A172 (cell line): ENCODE measurements around the gene SCP2D1. TPM values are rescaled to one million over a fixed set of nuclear protein-coding genes. Genes with fewer than 3 reads are reported as not detected.
"Not testable (repeated sequence)": the region's sequence is repeated elsewhere in the genome, so short reads cannot be mapped to it uniquely, and the experiment has no call there.

ENCODE experiments used
- DNase-seq: peaks from one replicate; pipeline ENCODE4 v3.0.0-alpha.2; 2015; ENCODE audit warnings: low spot score
- total RNA-seq: library from RNA; depleted of rRNA; stranded (reverse); fragments of >200 nt; shearing (Covaris generic); gene quantifications from 2 replicates; pipeline ENCODE4 v1.2.3, GENCODE V29; 2014; rRNA removed

Gene SCP2D1
- total RNA-seq, result not detected in 2 replicates

DNA sequence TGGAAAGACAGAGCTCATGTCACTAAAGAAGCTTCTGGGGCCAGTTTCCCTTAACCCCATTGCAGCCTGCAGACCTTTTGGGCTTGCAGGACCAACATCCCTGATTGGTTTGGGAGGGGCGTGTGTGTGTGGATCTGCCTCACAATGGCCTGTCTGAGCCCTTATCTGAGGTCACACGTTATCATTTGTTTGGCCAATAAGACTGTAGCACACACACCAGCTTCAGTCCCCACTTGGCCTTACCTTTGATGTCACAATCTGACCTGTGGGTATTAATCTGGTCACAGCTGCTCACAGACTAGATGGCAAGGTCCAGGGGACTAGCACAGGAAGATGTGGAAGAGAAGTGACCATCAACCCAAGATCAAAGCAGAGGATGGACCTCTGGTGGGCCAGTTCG, at the start of gene SCP2D1:
SCP2D1 (plus strand) TSS at position 301 of the 400 bp plus-strand sequence; CDS start at position 334, 33 bp downstream.
- DNase-seq, result no peak

DNA sequence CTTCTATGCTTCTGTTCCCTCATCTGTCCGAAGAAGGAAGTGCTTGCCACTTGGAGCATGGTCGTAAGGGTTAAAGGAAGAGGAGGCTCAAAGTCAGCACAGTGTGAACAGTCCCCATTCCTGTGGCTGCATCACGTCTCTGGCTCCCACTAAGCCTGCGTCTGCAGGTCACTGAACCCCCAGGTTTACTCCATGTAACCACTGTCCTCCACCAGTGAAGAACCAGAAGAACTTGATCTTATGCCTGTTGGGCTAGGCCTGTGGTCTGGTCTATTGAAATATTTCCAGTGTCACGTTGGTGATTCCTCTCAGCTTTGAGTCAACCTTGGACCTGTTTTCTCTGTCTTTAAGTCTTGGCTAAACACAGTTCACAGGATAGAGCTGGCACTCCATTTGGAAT, 45.9 kb upstream of the SCP2D1 start:
- no peak for DNase-seq

DNA sequence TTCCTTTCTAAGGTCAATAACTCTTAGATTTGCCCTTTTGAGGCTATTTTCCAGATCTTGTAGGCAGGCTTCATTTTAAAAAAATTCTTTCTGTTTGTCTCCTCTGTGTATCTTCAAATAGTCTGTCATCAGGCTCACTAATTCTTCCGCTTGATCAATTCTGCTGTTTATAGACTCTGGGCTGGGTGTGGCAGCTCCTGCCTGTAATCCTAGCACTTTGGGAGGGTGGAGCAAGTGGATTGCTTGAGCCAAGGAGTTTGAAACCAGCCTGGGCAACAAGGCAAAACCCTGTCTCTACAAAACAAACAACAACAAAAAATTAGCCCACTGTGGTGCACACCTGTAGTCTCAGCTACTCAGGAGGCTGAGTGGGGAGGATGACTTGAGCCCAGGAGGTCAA, 40.0 kb upstream of the SCP2D1 start:
- DNase-seq, result no peak

GRCh38 chr20:18774207-18774606, 39.4 kb upstream of the SCP2D1 start:
- DNase-seq, result no peak

- no peak for DNase-seq
These were observed 38.0 kb upstream of the SCP2D1 start for GRCh38 chr20:18775633-18776032.

DNA sequence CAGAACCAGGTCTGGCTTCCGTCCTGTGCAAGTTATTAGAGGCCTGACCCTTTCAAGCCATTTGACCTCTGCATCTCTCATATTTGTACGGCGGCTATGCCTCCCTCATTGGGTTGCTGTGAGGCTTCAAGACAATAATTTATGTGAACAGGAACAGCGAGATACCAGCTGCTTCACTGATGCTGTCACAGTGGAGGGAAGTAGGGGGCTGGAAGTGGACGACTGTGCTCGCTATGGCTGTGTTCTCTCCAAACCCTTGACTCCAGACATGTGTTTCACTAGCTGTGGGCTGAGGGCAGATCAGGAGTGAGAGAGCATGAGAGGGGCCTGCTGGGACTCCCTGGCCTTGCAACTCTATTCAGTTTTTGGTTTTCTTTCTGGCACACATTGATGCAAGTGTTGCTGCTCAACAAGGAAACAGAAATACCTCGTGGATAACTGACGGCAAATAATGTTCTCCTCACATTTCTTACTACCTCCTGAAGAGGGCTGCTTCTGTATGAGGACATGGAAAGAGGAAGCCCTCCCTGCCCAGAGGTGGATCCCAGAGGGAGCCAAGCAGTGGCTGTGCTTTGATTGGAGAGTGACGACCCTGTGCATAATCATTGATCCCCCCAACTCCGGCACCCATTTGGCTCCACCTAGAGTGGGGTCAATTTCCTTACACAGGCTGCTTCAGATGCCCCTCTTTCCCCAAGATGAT, 34.7 kb upstream of the SCP2D1 start:
- DNase-seq, result no peak

DNA sequence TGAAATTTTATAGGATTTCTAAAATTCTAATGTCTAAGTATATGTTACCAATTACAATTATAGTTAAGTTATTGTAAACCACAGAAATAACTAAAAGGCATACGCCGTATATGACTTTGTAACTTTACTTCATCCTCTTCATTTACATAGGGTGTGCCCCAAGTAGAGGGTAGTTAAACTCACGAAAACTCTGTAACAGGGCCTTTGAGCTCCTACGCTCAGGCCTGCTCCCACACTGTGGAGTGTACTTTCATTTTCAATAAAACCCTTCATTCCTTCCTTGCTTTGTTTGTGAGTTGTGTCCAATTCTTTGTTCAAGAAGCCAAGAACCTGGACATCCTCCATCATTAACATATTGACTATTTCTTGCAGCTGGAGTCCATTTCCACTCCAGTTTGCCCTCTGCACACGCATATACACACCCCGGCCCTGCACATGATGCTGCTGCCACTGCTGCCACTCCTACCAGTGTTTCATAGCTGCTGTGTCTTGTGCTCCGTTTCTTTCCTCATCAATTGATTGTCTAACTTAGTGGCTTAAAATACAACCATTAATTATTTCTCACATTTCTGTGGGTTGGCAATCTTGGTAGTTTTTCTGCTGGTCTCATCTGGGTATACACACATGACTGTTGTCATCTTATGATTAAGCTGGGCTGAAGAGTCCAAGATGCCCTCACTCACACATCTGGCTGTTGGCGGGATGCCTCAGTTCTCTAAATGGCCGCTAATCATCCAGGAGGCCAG, 33.0 kb upstream of the SCP2D1 start:
- DNase-seq, result no peak

DNA sequence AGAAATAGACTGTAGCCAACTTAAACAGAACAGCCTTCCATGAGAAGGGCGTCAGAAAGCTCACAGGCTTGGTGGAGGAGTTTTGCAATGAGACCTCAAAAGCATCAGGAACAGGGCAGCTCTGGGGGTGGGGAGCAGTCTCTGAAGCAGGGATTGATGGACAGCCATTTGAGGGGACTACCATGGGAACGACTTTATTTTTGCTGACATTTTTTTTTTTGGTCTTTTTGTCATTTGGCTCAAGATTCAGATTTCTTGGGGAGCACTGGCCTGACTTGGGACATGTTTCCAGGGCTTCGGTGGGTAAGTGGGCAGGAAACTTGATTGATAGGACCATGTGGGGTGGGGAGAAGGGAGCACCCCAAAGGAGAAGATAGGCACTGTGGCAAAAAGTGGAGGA, 32.1 kb upstream of the SCP2D1 start:
- DNase-seq, result no peak

DNA sequence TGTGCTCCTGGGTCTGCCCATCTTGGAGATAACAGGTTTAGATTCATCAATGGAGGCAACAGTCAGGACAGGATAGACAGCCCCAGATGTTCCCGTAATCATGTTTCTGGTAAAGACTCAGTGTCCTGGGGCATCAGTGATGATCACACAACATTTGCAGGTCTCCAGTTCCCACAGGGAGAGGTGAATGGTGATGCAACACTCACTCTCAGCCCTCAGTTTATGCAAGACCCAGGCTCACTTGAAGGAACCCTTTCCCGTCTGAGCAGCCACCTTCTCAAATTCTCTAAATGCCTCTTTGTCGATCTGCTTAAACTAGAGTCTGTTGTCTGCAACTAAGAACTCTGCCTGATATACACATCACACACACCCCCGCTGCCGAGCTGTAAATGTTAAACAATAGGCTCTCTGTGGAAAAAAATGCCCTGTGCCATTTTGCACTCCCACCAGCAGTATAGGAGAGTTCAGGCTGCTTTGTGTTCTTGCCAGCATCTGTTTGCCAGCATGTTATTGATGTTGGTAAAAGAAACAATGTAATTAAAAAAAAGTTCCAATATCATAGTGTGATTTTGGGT, 30.1 kb upstream of the SCP2D1 start:
- no peak for DNase-seq

DNA sequence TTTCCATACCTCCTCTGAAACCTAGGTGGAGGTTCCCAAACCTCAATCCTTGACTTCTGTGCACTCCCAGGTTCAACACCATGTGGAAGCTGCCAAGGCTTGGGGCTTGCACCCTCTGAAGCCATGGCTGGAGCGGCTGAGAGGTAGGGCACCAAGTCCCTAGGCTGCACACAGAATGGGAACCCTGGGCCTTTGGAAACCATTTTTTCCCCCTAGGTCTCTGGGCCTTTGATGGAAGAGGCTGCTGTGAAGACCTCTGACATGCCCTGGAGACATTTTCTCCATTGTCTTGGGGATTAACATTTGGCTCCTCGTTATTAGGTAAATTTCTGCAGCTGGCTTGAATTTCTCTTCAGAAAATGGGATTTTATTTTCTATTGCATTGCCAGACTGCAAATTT, 26.5 kb upstream of the SCP2D1 start:
- DNase-seq, result not testable (repeated sequence)

GRCh38 chr20:18788021-18788420, 25.6 kb upstream of the SCP2D1 start:
- DNase-seq, result no peak

- DNase-seq, result no peak
These were observed 22.8 kb upstream of the SCP2D1 start for GRCh38 chr20:18790787-18791186.

GRCh38 chr20:18793625-18794427, 19.8 kb upstream of the SCP2D1 start:
- DNase-seq, result peak; percentile 92

- DNase-seq, result no peak
These were observed 19.2 kb upstream of the SCP2D1 start for GRCh38 chr20:18794428-18794787.

GRCh38 chr20:18795366-18795765, 18.2 kb upstream of the SCP2D1 start:
- DNase-seq, result no peak

DNA sequence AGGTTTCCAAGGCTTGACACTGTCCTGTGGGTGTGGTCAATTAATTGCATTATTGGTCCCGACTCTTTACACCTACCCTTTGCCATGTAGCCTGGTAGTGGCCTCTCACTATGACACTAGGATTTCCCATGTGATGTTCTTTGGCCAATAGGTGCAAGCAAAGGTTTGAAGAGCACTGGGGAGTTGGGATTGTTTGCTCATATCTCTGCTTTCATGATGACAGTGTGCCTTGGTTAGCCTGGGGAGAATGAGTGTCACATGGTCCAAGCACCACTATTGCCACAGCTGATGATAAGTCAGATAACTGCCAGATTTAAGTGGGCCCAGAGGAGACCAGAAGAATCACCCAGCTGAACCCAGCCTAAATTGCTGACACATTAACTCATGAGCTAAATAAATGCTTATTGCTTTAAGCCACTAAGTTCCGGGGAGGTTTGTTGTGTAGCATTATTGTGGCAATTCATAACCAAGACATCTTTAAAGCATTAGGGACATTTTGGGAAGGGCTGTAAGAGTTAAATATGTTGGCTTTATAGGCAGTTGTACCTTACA, 17.2 kb upstream of the SCP2D1 start:
- DNase-seq, result no peak

DNA sequence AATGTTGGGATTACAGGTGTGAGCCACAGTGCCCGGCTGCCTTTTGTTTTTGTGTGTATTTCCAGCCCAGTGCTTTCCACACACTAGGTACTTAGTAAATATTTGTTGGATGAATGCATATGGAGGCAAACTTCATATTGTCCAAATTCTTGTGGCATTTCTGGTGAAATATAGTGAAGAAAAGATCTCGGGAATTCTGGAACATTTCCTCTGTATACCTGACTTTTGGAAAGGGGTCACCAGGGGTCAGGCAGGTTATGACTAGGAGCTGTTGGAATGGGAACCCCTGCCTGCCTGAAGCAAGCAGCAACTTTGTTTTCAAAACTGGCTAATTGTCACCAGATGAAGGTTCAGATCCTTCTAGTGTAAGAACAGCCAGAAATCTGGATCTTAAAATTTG, 12.1 kb upstream of the SCP2D1 start:
- DNase-seq, result no peak

DNA sequence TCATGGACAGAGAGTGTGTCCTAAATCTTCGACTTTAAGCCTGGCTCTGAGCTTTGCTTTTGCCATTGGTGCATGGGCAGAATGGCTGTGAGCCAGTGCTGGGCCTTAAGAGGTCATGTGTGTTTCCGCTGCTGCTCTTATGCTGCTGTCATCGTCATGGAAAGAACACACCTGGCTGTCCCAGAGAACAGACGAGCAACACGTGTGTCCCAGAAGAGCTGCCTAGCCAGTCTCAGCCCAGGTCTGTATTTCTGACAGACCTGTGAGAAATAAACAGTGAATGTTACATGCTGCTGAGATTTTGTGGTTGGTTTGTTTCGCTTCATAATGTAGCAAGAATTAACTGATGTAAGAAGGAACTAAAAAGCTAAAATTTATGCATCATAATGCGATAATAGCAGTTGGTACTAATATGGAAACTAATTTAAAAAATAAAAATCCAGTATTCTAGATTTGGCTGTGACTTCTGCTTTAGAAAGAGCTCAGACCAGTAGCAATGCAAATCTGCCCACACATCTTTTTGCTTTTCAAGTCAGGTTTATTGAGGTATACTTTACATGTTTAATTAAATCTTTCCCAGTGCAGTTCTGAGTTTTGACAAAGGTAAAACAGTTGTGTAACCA, 11.5 kb upstream of the SCP2D1 start:
- DNase-seq, result no peak

DNA sequence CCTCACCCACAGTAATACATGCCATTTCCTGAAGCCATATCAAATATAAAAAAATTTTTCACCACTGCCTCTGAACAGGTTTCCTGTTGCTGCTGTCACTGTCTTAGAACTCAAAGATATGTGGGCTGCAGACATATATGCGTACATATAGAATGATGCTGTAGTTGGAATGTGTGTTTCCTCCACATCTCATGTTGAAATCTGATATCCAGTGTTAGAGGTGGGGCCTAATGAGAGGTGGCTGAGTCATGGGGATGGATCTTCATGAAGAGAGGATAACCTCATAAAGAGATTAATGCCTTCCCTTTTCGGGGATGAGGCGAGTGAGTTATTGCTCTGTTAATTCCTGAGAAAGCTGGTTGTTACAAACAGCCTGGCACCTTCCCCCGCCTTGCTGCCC, 7.7 kb upstream of the SCP2D1 start:
- peak; percentile 69 for DNase-seq

- no peak for DNase-seq
These were observed 4.9 kb upstream of the SCP2D1 start for GRCh38 chr20:18808712-18809111.

DNA sequence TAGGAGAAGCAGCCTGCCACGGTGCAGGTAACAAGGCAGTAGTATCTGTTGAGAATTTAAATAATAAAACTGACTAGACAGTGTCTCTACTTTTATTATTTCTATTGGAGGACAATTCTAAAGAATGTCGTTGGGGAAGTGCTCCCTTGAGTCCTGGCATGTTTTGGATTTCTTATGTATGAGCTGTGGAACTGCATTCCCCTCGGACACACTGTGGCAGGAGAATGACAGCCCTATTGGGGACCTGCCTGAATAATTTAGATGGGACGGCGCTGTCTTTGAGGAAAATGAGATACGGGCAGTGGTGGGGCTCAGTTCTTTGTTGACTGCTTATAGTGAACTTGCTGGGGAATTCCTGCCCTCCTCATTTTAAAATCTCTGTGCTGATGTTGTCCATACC, 2.4 kb upstream of the SCP2D1 start:
- DNase-seq, result no peak

DNA sequence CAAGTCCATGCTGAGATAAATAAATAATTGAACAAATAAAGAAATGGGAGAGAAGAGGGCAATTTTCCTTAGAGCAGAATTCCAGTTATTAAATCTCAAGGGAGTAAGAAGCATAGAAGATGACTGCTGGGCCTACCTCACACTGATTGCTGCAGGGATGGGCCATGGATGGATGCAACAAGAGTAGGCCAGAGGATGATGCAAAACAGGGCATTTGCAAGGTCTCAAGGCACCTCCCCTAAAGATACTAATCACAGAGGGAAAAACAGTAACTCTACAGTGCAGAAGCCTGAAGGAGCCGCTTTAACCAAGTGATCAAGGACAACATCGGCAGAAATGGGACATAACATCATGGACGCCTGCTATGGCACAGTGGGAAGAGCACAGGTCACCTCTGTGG, 1.7 kb upstream of the SCP2D1 start:
- DNase-seq, result no peak
